Stimulated activated naive CD4-positive, alpha-beta T cell treated with Interleukin-2 at 50 U/mL for 16 hours (primary cell): ENCODE measurements around the gene CNPY1.

Experiments used
- DNase-seq: peaks from one replicate; lab custom pipeline; 2025; lab: John Stamatoyannopoulos, UW

Gene CNPY1

DNA sequence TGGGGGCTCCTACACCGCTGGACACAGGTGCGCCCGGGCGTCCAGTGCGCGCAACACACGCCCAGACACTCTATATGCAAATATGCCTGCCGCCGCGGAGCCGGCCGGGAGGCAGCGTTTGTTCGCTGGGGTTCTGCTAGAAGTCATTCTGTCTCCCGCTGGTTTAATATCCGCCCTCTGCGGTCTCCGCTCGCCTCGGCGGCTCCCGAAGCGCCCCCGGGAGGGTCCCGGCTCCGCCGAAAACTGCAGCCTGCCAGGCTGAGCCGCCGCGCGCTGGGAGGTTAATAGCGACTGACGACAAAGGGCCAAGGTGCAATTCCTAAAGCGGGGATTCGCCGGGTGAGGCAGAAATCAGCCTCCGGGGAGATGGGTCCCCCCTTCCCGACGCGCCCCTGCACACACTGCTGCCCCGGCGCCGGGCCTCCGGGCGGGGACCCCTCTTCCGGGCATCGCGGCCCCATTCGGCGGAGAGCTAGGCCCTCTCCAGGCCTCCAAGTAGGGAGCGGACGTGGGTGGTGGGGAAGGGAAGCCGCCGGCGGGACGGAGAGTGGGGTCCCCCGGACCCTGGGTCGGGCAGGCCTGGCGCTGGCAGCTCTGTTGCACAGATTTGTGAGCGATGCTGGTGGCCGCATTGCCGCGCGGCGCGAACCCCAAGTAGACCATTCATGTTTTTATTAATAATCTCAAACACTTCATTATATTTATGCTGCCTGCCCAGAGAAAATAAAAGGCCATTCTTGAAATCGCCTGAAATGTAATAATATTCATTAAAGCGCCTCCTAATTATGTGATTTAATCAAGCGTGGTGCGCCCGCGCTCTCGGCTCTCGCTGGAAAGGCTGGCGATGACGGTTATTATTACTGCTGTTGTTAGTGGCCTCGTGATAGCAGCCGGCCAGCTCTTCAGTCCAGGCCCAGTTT lies 79.3 kb downstream of the CNPY1 start:
- DNase-seq: no peak

DNA sequence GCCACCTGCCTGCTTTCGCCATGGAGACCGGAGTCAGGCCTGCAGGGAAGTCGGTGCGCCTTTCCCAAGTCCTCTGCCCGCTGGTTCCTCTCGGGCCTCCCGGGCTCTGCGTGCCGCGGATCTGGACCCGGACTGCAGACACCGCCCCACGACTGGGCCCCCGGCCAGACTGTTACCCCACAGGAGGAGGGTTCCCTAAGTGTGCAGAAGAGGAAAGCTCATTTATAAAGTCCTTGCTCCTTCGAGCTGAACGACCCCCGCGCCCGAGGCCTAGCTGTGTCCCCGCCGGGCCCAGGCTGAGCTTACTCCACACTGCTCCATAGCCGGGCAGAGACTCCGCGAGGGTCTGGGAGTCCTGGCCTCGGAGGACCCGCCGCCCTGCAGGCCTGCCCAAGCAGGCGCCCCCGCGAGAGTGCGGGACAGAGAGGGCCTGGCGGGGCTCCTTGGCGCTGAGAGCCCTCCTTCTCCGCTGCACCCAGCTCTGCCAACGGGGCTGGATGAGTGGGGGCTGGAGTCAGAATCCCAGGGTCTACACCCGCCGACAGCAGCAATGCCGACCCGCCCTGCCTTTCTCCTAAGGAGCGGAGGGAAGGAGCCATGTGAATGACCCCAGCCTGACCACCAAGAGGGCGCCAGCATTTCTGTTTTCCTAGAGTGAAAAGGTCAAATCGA lies 80.1 kb downstream of the CNPY1 start:
- no peak for DNase-seq

DNA sequence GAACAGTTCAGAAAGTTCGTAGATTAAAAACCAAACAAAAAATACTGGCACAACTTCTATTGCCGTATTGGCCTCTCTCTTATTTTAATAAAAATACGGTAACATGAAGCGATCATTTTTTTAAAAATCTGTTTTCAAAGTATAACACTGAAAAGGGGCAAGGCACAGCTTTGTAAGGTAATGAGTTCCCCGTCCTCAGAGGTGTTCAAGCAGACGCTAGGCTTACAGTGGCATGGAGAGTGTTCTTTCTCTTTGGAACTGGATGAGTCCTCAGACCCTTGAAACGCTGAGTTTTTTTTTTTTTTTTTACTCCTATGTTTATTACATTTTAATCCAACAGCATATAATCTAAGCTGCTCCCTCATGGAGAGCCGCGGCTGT lies 80.6 kb downstream of the CNPY1 start:
- DNase-seq: no peak

DNA sequence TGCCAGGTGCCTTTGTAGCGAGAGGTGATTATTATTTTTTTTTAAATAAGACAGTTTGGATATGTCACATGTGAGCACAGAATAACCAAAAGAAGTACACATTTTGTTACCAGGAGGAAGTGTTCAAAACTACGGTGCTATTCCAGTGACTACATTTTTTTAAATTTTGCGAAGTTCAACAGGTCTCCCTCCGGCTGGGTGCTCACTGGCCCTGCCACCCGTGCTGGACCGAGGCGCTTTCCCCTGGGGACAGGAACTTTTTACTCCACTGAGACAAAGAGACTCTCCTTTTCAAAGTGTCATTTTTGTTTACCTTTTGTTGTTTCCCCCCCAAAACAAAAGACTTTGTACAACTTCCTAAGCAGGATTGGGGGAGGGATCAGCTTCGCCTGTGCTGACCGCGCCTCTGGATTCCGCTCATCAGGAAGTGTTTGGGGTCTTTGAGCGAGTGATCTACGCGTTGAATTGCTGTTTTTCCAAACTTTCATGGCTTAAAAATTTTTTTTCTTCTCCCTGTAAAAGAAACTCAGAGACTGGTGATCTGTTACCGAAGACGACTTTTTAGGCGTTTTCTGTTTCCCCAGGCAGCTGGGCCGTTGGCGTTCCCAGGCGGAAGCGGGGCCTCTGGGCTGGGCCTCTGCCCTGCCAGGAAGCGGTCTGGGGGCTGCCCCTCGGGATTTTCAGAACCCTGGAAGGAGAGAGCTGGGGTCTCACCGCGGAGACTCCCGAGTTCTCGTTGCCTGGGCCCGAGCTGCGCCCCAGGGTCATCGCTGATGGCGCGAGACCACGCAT lies 81.2 kb downstream of the CNPY1 start:
- DNase-seq: no peak

DNA sequence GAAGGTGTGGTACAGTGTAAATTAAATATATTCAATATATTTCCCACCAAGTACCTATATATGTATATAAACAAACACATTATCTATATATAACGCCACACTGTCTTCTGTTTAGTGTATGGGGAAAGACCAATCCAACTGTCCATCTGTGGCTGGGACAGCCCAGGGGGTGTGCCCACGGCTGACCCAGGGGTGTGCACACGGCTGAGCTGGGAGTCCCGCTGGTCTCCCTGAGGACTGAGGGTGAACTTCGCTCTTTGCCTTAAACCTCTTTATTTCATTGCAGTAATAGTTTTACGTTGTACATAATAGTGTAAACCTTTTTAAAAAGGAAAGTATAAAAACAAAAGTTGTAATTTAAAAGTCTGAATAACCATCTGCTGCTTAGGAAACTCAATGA lies 82.2 kb downstream of the CNPY1 start:
- DNase-seq: no peak

DNA sequence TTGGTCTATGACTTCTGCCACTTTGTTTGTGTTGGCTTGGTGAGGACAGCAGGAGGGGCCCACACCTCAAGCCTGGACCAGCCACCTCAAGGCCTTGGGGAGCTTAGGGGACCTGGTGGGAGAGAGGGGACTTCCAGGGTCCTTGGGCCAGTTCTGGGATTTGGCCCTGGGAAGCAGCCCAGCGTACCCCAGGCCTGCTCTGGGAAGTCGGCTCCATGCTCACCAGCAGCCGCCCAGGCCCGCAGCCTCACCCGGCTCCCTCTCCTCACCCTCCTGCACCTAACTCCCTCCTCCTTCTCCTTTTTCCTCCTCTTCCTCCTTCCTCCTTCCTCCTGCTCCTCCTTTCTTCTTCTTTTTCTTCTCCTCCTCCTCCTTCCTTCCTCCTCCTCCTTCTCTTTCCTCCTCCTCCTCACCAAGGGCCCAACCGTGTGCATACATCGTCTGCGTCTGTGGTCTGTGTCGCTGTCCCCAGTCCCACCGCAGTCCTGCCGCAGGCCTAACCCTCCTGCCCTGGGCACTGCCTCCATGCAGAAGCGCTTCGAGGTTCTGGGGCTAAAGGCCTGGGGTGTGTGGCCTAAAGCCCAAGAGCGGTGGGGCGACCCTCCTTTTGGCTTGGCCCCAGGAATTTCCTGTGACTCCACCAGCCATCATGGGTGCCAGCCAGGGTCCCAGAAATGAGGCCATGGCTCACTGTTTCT lies 83.1 kb downstream of the CNPY1 start:
- DNase-seq: no peak

DNA sequence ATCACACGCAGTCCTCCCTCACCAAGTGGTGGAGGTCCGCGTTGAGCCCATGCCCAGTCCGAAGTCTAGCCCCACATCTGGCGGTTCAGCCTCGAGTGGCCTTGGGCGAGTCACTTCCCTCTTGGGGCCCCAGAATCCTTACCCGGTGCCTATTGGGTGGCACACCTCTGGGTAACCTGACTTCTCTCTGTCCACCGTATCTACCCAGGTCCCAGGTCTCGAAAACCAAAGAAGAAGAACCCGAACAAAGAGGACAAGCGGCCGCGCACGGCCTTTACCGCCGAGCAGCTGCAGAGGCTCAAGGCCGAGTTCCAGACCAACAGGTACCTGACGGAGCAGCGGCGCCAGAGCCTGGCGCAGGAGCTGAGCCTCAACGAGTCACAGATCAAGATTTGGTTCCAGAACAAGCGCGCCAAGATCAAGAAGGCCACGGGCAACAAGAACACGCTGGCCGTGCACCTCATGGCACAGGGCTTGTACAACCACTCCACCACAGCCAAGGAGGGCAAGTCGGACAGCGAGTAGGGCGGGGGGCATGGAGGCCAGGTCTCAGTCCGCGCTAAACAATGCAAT lies 84.1 kb downstream of the CNPY1 start:
- no peak for DNase-seq

DNA sequence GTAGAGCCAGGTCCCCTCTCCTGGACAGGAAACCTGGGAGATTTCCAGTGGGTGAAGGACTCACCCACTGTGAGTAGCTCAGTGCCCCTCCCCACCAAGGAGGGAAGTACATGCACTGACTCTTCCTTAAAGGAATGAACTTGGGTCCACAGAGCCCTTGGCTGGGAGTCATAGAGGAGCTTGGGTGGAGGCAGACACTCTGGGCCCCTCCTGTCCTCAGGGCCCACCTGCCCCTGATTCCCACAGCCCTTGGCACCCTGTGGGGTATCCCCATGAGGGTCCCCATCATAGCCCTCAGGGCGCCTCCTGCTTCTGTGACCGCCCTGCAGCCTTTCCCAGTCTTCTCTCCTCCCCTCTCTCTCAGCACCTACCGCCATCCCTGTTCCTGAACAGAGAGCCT lies 84.7 kb downstream of the CNPY1 start:
- DNase-seq: no peak

DNA sequence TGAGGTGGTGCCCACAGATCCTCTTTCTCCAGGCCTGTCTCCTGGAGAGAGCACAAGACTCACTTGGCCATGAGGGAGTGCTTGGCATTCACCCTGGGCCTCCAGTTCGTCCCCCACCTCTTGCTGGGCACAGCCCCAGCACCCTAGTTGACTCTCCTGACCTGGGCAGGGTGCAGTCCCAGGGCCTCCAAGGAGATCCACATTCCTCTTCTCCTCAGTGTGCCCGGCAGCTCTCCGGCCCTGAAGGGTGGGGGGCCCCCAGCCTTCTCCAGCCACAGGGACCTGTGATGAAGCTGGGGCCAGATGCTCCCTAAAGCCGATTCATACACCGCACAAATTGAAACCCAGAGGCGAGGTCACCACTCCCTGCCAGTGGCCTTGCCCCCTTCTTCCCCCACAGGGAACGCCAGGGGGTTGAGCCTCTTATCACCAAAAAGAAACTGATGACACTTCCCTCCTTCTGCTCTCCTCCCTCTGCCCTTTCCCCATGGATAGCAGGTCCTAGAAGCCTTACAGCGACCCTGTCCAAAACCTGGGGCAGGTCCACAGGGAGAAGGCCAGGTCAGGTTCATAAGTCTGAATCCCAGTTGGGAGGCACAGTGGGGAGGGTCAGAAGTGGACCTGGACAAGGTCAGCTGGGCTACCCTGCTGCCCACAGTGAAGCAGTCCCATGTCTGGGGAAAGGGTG lies 85.3 kb downstream of the CNPY1 start:
- DNase-seq: no peak

DNA sequence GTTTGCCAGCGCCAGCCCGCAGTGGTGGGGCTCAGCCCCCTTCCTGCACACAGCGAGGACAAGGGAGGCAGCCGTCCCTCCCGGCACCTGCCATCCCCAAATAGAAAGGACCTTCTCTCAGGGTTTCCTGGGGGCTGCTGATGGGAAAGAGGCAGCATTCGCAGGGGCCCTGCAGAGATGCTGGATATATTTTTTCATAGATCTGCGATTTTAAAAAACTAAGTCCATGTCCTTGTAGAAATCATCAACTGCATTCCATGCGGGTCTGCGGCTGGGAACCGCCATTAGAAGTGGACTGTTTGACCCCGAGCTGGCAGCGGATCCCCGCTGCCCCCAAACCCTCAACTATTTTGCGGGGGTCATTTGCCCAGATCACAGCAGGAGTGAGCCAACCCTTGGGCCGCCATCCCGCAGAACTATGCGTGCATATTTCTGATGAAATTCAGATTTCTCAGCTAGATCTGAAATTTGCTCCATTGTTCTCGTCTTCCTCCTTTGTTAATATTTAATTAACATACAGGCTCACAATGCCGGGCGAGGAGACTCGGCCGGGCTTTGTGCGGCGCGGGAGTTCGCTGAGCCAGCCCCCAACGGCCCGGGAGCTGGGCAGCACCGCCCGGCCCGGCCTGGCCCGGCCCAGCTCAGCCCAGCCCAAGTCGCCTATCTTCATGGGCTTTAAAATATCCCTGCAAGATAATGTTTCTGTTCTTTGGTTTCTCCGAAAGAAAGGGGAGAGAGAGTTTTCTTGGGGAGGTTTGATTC lies 86.5 kb downstream of the CNPY1 start:
- no peak for DNase-seq

DNA sequence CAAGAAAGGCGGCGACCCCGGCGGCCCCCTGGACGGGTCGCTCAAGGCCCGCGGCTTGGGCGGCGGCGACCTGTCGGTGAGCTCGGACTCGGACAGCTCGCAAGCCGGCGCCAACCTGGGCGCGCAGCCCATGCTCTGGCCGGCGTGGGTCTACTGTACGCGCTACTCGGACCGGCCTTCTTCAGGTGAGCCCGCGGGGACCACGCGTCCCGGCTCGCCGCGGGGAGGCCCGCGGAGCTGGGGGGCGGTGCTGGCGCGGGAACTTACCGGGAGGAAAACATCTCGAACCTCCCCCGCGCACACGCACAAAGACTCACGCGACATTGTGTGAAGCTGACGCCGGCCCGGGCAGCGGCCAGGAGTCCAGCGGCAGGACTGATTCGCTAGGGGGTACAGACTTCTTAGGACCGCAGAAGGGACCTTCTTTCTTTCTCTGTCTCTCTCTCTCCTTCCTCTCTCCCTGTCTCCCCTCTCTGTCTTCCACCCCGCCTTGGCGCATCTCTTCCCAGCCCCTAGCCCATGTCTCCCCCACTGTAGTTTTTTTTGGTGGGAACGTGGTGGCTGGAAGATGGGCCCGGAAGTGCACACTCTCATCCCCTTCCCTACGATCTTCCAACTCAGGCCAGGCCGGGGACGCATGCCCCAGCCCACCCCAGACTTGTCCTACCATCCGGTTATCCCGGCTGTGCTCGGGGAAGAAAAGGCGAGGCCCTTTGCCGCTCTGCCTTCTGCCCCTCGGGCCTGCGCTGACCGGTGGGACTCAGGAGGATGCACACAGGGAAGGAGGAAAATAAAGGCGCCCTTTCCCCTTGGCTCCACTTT lies 87.3 kb downstream of the CNPY1 start:
- no peak for DNase-seq

DNA sequence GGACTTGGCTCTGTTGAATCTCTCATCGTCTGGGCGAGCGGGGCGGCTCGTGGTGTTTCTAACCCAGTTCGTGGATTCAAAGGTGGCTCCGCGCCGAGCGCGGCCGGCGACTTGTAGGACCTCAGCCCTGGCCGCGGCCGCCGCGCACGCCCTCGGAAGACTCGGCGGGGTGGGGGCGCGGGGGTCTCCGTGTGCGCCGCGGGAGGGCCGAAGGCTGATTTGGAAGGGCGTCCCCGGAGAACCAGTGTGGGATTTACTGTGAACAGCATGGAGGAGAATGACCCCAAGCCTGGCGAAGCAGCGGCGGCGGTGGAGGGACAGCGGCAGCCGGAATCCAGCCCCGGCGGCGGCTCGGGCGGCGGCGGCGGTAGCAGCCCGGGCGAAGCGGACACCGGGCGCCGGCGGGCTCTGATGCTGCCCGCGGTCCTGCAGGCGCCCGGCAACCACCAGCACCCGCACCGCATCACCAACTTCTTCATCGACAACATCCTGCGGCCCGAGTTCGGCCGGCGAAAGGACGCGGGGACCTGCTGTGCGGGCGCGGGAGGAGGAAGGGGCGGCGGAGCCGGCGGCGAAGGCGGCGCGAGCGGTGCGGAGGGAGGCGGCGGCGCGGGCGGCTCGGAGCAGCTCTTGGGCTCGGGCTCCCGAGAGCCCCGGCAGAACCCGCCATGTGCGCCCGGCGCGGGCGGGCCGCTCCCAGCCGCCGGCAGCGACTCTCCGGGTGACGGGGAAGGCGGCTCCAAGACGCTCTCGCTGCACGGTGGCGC lies 88.1 kb downstream of the CNPY1 start, which contains the start of gene EN2:
EN2 (plus strand) TSS at position 19 of the 767 bp plus-strand sequence; CDS start at position 268, 249 bp downstream.
- no peak for DNase-seq

DNA sequence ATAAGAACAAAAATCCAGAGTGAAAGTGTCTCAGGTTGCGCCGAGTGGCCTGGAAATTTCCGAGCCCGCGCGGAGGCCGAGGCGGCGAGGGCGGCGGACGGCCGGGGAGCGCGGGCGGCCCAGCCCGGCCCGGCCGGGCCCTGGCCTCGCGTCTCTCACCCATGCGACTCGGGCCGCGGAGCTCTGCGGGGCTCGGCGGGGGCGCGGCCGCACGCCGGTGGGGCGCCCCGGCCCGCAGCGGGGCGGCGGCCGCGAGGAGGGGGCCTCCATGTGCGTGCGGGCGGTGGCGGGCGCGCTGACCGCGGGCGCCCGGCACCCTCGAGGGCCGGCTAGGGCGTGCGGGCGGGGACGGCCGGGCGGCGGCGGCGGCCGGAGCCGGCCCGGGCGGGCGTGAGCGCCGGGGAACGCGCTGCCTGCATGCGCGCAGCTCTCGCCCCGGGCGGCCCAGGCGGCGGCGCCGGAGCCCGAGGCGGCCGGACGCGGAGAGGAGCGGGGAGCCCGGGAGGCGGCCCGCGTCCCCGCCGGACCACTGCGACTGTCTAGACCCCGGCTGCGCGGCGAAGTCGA lies 88.7 kb downstream of the CNPY1 start:
- DNase-seq: no peak

DNA sequence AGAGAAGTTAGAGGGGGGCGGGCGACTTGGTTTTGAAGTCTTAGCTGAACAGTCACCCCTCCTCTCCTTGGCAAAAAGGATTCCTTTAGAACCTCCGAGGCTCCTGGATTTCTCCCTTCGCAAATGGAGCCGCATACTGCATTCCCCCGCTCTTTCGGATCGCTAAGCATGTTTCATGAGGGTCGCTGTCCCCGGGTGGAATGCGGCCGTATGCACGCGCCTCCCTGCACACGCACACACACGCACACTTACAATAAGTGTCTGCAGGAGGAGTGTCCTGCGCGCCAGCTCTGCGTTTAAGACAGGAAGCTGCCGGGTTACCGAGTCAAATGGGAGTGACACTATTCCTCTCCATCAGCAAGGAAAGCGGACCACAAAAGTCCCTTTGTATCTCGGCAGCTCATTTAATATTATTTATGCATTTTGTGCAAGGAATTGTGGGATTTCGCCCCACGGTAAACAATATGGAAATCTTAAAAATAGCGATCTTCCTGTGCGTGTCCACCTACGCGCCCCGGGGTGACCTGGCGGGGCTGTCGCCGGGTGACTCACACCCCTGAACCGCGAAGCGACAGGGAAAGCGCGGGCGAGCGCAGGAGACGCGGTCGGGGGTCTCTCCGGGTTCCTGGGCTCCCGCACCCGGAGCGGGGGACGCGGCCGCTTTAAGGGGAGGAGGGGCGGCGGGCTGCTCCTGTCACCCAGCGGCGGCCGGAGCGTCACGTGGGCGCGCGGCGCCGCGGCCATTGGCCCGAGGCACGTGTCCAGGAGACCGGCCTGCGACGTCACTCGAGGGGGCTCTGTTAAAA lies 89.4 kb downstream of the CNPY1 start:
- peak; percentile 18 for DNase-seq

DNA sequence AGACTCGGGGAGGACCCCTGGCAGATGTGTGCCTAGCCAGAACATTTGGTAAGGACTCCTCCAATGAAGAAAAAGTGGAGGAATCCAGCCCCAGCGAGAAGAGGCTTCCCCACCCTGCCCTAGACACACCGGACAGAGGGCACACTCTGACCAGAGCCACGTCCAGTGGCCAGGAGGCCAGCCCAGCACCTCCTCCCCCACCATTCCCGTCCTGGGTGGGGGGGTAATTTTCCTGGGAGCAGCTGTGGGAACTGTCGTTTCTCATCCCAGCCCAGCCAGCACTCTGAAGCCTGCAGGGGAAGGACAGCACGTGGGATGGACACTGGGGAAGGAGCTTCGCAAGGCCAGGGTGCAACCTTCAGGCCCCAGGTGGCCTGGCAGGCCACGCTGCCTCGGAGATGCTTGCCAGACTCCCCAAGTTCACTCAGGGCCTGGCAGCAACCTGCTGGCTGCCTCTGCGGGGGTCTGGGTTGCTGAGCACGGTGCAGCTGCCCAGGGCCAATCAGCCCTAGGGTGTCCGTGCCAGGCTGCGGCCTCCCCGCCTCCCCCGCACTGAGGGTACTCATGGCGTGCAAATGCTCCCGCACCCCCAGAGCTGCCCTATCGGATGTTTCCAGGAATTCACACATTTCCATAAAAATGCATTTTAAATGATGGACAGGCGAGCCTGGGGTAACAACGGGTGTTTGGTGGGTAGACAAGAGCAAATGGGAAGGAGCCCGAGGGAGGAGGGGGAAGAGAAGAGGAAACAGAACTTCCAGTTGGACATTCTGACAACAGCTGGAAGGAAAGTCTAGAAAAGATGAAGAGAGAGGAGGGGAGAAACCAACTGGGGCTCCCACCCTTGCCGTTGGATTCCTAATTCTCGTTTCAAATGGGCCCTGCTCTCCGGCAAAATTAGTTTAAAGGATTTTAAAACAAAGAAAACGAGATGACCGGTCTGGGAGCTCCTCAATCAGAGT lies 90.3 kb downstream of the CNPY1 start:
- no peak for DNase-seq

DNA sequence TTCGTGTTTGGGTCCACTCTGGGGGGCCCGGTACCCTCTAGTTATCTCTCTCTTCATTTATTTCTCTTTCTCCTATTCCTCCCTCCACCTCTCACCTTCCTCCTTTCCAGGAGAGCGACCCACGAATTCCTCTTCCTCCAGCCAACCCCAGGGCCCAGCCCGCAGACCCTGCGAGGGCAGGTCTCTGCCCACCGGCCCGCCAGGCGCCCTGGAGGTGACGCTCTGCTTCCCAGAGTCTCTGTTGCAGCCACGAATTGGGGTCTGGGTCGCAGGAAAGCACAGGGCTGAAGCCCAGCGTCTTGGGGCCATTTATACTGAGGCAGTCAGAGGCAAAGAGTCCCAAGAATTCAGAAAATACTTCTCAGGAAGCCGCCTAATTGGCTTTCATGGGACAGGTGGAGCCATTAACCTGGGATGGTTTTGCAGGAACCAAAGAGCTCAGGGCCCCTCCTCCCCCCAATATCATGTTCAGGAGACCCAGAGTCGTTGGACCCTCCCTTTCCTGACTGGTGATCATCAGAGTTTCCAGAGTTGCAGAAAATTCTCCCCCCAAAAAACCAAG lies 91.1 kb downstream of the CNPY1 start:
- DNase-seq: no peak
